Testis (tissue), 5 donors: ENCODE results near the gene POMT2. TPM values are rescaled to one million over a fixed set of nuclear protein-coding genes. Genes with fewer than 3 reads are reported as not detected.

Source experiments
- DNase-seq: peaks from one replicate; pipeline ENCODE4 v3.0.0-alpha.2; 2019
- H3K27ac ChIP-seq, 2 donors: fragments of 200-600 bp; sonication (generic); one replicate each; pipeline ENCODE4 v1.5.1; 2019
- H3K27me3 ChIP-seq: fragments of 200-600 bp; sonication (generic); one replicate; pipeline ENCODE4 v1.5.1; 2019
- H3K36me3 ChIP-seq: fragments of 200-600 bp; sonication (generic); one replicate; pipeline ENCODE4 v1.5.1; 2017; ENCODE audit warnings: low read depth; ENCODE audit errors: missing control alignments
- H3K4me1 ChIP-seq: fragments of 200-600 bp; sonication (generic); one replicate; pipeline ENCODE4 v1.5.1; 2019
- H3K4me3 ChIP-seq, 2 donors: fragments of 200-600 bp; sonication (generic); one replicate each; pipeline ENCODE4 v1.5.1; 2017 to 2019
- H3K9me3 ChIP-seq: fragments of 200-600 bp; sonication (generic); one replicate; pipeline ENCODE4 v1.5.1; 2017
- POLR2A ChIP-seq: fragments of 450-650 bp; IDR thresholded peaks from one replicate; pipeline ENCODE4 v1.6.1; 2017; ENCODE audit warnings: antibody characterized with exemption, mild to moderate bottlenecking, moderate library complexity
- WGBS, 2 donors: methylation state at CpG; one replicate each; pipeline ENCODE4 v1.1.5; 2018; 5-methylcytosine and 5-hydroxymethylcytosine counted together
- intact Hi-C: fragments of 100-400 bp; cut with DNase I; formaldehyde crosslinking; loops from one replicate; pipeline ENCODE4 v1.15.1; 2023; ENCODE audit warnings: low total_unique reads
- long read RNA-seq, 2 donors: transcript quantifications; one replicate each; lab custom pipeline, GENCODE V29; 2026
- polyA plus RNA-seq: library from polyadenylated mRNA; stranded (reverse); fragments of 350-450 nt; fragmentation: Illumina TruSeq; extraction: RNeasy Lipid Tissue Mini Kit (QIAGEN cat#74804); gene quantifications from one replicate; pipeline ENCODE4 v1.2.3, GENCODE V29; 2014; ENCODE audit warnings: low read depth, low replicate concordance; ENCODE audit not compliant: insufficient read depth
- total RNA-seq, 2 donors: library from RNA; depleted of rRNA; stranded (reverse); fragments of >200 nt; gene quantifications; one replicate each; pipeline ENCODE4 v1.2.3, GENCODE V29; 2016
- TF ChIP-seq, protein P1 (sequence below), 3 experiments: fragments of 450-650 bp in 2 of 3; fragments of 200-600 bp in 1 of 3; sonication (generic) in 1 of 3; IDR thresholded peaks; one replicate each; pipeline ENCODE4 v1.5.1; 2016 to 2019; ENCODE audit warnings: antibody characterized with exemption in 3 of 3, mild to moderate bottlenecking in 2 of 3, moderate library complexity in 1 of 3

The POMT2 gene, protein sequence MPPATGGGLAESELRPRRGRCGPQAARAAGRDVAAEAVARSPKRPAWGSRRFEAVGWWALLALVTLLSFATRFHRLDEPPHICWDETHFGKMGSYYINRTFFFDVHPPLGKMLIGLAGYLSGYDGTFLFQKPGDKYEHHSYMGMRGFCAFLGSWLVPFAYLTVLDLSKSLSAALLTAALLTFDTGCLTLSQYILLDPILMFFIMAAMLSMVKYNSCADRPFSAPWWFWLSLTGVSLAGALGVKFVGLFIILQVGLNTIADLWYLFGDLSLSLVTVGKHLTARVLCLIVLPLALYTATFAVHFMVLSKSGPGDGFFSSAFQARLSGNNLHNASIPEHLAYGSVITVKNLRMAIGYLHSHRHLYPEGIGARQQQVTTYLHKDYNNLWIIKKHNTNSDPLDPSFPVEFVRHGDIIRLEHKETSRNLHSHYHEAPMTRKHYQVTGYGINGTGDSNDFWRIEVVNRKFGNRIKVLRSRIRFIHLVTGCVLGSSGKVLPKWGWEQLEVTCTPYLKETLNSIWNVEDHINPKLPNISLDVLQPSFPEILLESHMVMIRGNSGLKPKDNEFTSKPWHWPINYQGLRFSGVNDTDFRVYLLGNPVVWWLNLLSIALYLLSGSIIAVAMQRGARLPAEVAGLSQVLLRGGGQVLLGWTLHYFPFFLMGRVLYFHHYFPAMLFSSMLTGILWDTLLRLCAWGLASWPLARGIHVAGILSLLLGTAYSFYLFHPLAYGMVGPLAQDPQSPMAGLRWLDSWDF
- total RNA-seq = 100 to 1,000 TPM; 127 to 162 TPM
- polyA plus RNA-seq = 108 TPM
- long read RNA-seq, donor 1, full-length matches to known transcripts = 8 of 8 reads
- long read RNA-seq, donor 1, partial matches to known transcripts = 0 of 8 reads
- long read RNA-seq, donor 1, other reads (novel, unspliced or antisense) = 0 of 8 reads
- long read RNA-seq, donor 2, full-length matches to known transcripts = 1 of 1 reads
- long read RNA-seq, donor 2, partial matches to known transcripts = 0 of 1 reads
- long read RNA-seq, donor 2, other reads (novel, unspliced or antisense) = 0 of 1 reads

- peak within 1 kb of the TSS; percentile 98 to 99 for H3K4me3 ChIP-seq
- peak; percentile 97 for DNase-seq
- H3K9me3 ChIP-seq = no peaks in the 10 kb centered on the region
- H3K4me1 ChIP-seq = peaks cover 44% of the 10 kb centered on the region
- H3K36me3 ChIP-seq = no peaks in the 10 kb centered on the region
- H3K27ac ChIP-seq = peak within 1 kb of the TSS; percentile 86 to 98
- intact Hi-C loops = loop anchor here (5.0 kb wide), 1 partner anchor 293 kb away; the partner anchor contains the start of gene IRF2BPL
- 0% methylated on average over 30 of the region's 69 CpGs; no CpG with 5 or more reads in 1 of the 2 donors for WGBS, 2 donors
- TF ChIP-seq, protein P1, sequence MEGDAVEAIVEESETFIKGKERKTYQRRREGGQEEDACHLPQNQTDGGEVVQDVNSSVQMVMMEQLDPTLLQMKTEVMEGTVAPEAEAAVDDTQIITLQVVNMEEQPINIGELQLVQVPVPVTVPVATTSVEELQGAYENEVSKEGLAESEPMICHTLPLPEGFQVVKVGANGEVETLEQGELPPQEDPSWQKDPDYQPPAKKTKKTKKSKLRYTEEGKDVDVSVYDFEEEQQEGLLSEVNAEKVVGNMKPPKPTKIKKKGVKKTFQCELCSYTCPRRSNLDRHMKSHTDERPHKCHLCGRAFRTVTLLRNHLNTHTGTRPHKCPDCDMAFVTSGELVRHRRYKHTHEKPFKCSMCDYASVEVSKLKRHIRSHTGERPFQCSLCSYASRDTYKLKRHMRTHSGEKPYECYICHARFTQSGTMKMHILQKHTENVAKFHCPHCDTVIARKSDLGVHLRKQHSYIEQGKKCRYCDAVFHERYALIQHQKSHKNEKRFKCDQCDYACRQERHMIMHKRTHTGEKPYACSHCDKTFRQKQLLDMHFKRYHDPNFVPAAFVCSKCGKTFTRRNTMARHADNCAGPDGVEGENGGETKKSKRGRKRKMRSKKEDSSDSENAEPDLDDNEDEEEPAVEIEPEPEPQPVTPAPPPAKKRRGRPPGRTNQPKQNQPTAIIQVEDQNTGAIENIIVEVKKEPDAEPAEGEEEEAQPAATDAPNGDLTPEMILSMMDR (IDR thresholded peaks at IDR 0.05) = peak; percentile 31 to 46 (median 45)
- TF ChIP-seq POLR2A = peak; percentile 3
- no peaks in the 10 kb centered on the region for H3K27me3 ChIP-seq
Measured at GRCh38 chr14:77320238-77320935, at the start of gene POMT2. Gene POMT2, minus strand, starts transcription at chr14:77320883. Its CDS starts 202 bp downstream, at chr14:77320681.

DNA sequence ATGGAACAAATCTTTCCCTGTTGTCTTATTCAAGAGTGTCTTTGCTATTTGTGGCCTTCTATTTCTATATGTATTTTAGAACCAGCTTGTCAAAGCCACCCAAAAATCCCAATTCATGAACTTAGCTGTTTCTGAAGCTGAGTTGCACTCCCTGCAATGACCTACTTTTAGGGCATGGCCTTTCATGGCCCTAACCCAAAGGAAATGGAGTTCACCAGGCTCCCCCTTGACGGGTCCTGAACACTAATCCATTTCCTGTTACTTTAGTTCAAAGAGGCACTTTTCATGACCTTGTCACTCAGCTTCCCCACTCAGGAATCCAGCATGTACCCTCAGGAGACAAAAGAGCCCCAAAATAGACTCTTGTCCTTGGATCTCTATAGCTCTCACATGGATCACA lies 48.6 kb upstream of the POMT2 start:
- Histone ChIP-seq H3K4me1 (peaks cover 6% of the 10 kb centered on the region), H3K27me3 (no peaks in the 10 kb centered on the region), H3K9me3 (no peaks in the 10 kb centered on the region), H3K27ac (no peak overlapping the region), H3K4me3 (no peak overlapping the region), H3K36me3 (no peaks in the 10 kb centered on the region)
- no peak for DNase-seq
- intact Hi-C loops = no loop called here
- TF ChIP-seq, protein P1 (IDR thresholded peaks at IDR 0.05) = no peak
- no peak for TF ChIP-seq POLR2A
- 57 to 71% methylated on average over 1 of the region's 1 CpG for WGBS, 2 donors

DNA sequence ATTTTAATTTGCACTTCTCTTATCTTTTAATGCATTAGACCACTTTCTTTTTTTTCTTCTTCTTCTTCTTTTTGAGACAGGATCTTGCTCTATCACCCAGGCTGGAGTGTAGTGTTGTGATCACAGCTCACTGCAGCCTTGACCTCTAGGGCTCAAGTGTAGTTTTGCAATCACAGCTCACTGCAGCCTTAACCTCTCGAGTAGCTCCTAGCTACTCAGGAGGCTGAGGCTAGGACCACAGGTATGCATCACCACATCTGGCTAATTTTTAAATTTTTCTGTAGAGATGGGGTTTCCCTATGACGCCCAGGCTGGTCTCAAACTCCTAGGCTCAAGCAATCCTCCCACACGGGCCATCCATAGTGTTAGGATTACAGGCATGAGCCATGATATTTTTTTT lies 43.5 kb upstream of the POMT2 start:
- H3K27me3 ChIP-seq = no peaks in the 10 kb centered on the region
- TF ChIP-seq, protein P1 (IDR thresholded peaks at IDR 0.05) = no peak
- TF ChIP-seq POLR2A = no peak
- H3K36me3 ChIP-seq = no peaks in the 10 kb centered on the region
- intact Hi-C loops = no loop called here
- WGBS, 2 donors = 68 to 70% methylated on average over 3 of the region's 3 CpGs
- H3K27ac ChIP-seq = no peak overlapping the region
- no peak overlapping the region for H3K4me3 ChIP-seq
- no peaks in the 10 kb centered on the region for H3K4me1 ChIP-seq
- H3K9me3 ChIP-seq = no peaks in the 10 kb centered on the region
- DNase-seq = no peak

- TF ChIP-seq, protein P1 (IDR thresholded peaks at IDR 0.05) = no peak
- TF ChIP-seq POLR2A = no peak
- DNase-seq = no peak
- WGBS, 2 donors = 95 to 97% methylated on average over 1 of the region's 1 CpG
- intact Hi-C loops = no loop called here
- no peak overlapping the region for H3K27ac ChIP-seq
- H3K36me3 ChIP-seq = no peaks in the 10 kb centered on the region
- no peak overlapping the region for H3K4me3 ChIP-seq
- H3K9me3 ChIP-seq = no peaks in the 10 kb centered on the region
- peaks cover 4% of the 10 kb centered on the region for H3K4me1 ChIP-seq
- H3K27me3 ChIP-seq = no peaks in the 10 kb centered on the region
Measured at GRCh38 chr14:77359626-77360025, 38.9 kb upstream of the POMT2 start.
